ENCODE results near the gene SRGAP3.

Gene SRGAP3

DNA sequence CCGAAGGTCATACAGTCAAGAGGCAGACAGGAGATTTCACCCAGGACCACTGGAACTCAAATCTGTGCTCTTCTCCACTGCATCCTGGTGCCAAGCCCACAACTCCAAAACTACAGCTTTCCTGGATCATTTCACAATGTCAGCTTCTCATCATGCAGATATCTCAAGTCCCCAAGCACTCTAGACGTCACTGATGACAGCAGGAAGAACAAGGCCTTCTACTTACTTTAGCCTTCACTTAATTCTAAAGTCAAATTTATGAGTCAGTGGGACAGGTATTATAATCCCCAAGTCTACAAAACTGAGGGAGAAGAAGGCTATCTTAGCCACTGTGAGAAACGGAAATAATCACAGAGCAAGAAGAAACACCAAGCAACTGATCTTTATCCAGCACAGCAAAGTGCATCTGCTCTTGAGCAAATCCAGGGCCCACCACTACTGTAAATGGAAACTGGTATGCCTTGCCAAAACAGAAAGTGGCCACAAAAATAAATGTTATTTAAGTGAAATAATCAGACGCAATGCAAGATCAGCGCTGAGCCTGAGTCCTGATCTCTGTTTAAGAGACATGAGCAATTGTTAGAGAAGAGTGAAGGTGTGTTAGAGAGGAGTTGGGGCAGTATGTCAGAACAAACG lies 287.1 kb downstream of the SRGAP3 start:
- TF ChIP-seq EZH2 (IDR thresholded peaks at IDR 0.05; ENCODE audit: borderline replicate concordance, low read length) (no peak), CTCF (IDR thresholded peaks at IDR 0.05; ENCODE audit: low read length) (no peak)
- no peaks in the 10 kb centered on the region for H3K27me3 ChIP-seq (ENCODE audit: insufficient read depth, low read length)
- H3K9ac ChIP-seq (ENCODE audit: low read length), result peak overlapping the region; percentile 72
- no peaks in the 10 kb centered on the region for H3K9me3 ChIP-seq (ENCODE audit: low read length)
- peak overlapping the region; percentile 91 for H3K4me2 ChIP-seq (ENCODE audit: low read length)
- peak overlapping the region; percentile 80 for H3K4me3 ChIP-seq (ENCODE audit: low read depth, low read length, poor library complexity, severe bottlenecking)
- peaks cover 45% of the 10 kb centered on the region for H3K4me1 ChIP-seq (ENCODE audit: insufficient read depth, low read length, severe bottlenecking)
- H3K9me2 ChIP-seq (ENCODE audit: low read depth, low read length), result no peaks in the 10 kb centered on the region
- peaks cover 36% of the 10 kb centered on the region for H3K79me2 ChIP-seq (ENCODE audit: insufficient read depth, low read length)
- H3K36me3 ChIP-seq (ENCODE audit: insufficient read depth, low read length), result peaks cover 20% of the 10 kb centered on the region; the same call in 1 of the 2 replicates
- no peaks in the 10 kb centered on the region for H4K20me1 ChIP-seq (ENCODE audit: insufficient read depth, low read length)
- H3K27ac ChIP-seq (ENCODE audit: low read depth, low read length, poor library complexity, severe bottlenecking), result no peak overlapping the region
- no peak overlapping the region for H2AFZ ChIP-seq (ENCODE audit: low read length)
- H3F3A ChIP-seq (ENCODE audit: insufficient read depth, low read length), result no peaks in the 10 kb centered on the region

DNA sequence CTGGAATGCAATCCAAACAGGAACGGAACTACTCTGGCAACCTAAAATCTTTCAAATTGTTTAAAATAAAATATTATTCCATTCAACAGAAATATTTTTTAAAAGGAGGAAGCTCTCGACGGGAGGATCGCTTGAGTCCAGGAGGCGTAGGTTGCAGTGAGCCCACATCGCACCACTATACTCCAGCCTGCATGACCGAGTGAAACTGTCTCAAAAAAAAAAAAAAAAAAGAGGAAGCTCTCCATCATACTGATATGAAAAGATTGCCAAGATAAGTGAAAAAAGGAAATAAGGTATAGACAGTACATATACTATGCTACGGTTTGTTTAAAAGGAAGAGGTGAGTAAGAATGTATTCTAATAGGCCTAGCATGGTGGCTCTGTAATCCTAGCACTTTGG lies 289.8 kb downstream of the SRGAP3 start:
- H3F3A ChIP-seq (ENCODE audit: insufficient read depth, low read length), result no peaks in the 10 kb centered on the region
- H3K4me2 ChIP-seq (ENCODE audit: low read length), result peak overlapping the region; percentile 32
- peaks cover 59% of the 10 kb centered on the region for H3K4me1 ChIP-seq (ENCODE audit: insufficient read depth, low read length, severe bottlenecking)
- H3K9ac ChIP-seq (ENCODE audit: low read length), result no peak overlapping the region
- no peaks in the 10 kb centered on the region for H4K20me1 ChIP-seq (ENCODE audit: insufficient read depth, low read length)
- peak overlapping the region; percentile 11 for H3K4me3 ChIP-seq (ENCODE audit: low read depth, low read length, poor library complexity, severe bottlenecking)
- no peaks in the 10 kb centered on the region for H3K9me2 ChIP-seq (ENCODE audit: low read depth, low read length)
- H3K9me3 ChIP-seq (ENCODE audit: low read length), result no peaks in the 10 kb centered on the region
- H2AFZ ChIP-seq (ENCODE audit: low read length), result no peak overlapping the region
- no peaks in the 10 kb centered on the region for H3K27me3 ChIP-seq (ENCODE audit: insufficient read depth, low read length)
- peak overlapping the region; percentile 26 for H3K27ac ChIP-seq (ENCODE audit: low read depth, low read length, poor library complexity, severe bottlenecking)
- peaks cover 27% of the 10 kb centered on the region; the same call in 1 of the 2 replicates for H3K36me3 ChIP-seq (ENCODE audit: insufficient read depth, low read length)
- TF ChIP-seq CTCF (IDR thresholded peaks at IDR 0.05; ENCODE audit: low read length) (no peak), EZH2 (IDR thresholded peaks at IDR 0.05; ENCODE audit: borderline replicate concordance, low read length) (no peak)
- H3K79me2 ChIP-seq (ENCODE audit: insufficient read depth, low read length), result peaks cover 45% of the 10 kb centered on the region

GRCh38 chr3:8954938-8955763 lies 294.3 kb downstream of the SRGAP3 start:
- H3K9me3 ChIP-seq (ENCODE audit: low read length), result no peaks in the 10 kb centered on the region
- no peak overlapping the region for H2AFZ ChIP-seq (ENCODE audit: low read length)
- peak overlapping the region; percentile 18; the same call in 1 of the 2 replicates for H3K4me2 ChIP-seq (ENCODE audit: low read length)
- H3K36me3 ChIP-seq (ENCODE audit: insufficient read depth, low read length), result peaks cover 30% of the 10 kb centered on the region
- H4K20me1 ChIP-seq (ENCODE audit: insufficient read depth, low read length), result no peaks in the 10 kb centered on the region
- H3K9ac ChIP-seq (ENCODE audit: low read length), result no peak overlapping the region; the same call in 1 of the 2 replicates
- H3K27me3 ChIP-seq (ENCODE audit: insufficient read depth, low read length), result no peaks in the 10 kb centered on the region
- H3K79me2 ChIP-seq (ENCODE audit: insufficient read depth, low read length), result peaks cover 46% of the 10 kb centered on the region
- TF ChIP-seq EZH2 (IDR thresholded peaks at IDR 0.05; ENCODE audit: borderline replicate concordance, low read length), result no peak
- no peak for TF ChIP-seq CTCF (IDR thresholded peaks at IDR 0.05; ENCODE audit: low read length)
- peaks cover 33% of the 10 kb centered on the region for H3K4me1 ChIP-seq (ENCODE audit: insufficient read depth, low read length, severe bottlenecking)
- H3K9me2 ChIP-seq (ENCODE audit: low read depth, low read length), result no peaks in the 10 kb centered on the region
- H3K27ac ChIP-seq (ENCODE audit: low read depth, low read length, poor library complexity, severe bottlenecking), result peak overlapping the region; percentile 36
- H3F3A ChIP-seq (ENCODE audit: insufficient read depth, low read length), result no peaks in the 10 kb centered on the region
- H3K4me3 ChIP-seq (ENCODE audit: low read depth, low read length, poor library complexity, severe bottlenecking), result no peak overlapping the region
